HG02981 (cell line): ENCODE results near the gene TAS1R2.

Experiments
- ATAC-seq: cut with Tn5 transposase; IDR thresholded peaks from one replicate; pipeline ENCODE4 v1.9.1; 2021; ENCODE audit warnings: mild to moderate bottlenecking, moderate library complexity; ENCODE audit not compliant: unreplicated experiment

TAS1R2 gene

DNA sequence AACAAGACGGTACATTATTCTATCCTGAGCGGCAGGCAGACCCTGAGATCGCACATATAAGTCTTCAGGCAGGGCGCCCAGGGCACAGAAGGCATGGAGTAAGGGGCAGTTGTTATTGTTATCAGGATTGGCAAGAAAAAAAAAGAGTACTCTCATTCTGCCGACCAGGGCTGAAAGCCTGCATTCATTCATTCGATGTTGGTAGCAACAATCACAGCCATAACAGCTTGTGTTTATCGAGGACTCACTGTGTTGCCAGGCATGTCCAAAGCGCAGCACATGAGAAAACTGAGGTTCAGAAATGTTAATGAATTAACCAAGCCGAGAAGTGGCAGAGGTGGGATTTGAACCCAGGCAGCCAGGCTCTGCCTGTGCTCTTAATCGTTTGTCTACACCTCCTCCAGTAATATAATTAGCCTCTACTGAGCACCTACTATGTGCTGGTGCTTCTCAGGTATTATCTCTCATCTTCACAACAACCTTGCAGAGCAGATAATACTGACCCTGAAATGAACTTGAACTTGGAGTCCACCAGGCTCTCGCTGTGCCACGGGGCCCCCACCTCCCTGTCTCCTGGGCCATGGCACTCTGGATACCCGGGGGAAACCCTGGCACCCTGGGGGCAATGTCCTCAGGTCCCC is 56.2 kb downstream of the TAS1R2 start:
- ATAC-seq: no peak

DNA sequence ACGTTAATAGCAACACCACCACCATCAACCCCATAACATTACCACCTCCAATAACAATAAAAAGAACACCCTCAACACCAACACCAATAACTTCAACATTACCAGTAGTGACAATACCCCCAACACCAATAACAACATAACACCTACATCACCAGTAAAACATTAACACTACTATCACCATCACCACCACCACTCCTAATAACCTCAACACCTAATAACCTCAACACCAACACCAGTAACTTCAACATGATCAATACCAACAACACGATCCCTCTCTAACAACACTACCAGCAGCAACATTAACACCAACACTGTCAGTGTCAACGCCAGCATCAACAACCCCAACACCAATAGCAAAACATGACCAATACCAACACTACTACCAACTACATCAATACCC is 57.2 kb downstream of the TAS1R2 start:
- ATAC-seq: no peak

DNA sequence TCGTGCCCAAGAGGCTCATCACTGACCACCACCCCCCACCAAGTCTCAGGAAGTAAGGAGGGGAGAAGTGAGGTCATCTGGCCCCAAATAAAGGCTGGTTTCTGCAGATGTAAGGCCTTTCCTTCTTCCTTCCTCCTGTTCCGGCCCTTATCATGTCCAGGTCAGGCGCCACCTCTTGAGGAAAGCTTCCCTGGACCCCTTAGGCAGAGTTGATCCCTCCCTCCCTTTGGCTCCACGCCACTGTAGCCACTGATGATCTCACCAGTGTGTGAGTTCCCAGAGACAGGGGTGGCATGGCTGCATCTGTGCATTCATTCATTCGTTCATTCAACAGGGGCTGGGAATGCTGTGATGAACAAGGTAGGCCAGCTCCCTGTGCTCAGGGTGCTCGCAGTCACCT is 59.2 kb downstream of the TAS1R2 start:
- ATAC-seq: no peak

DNA sequence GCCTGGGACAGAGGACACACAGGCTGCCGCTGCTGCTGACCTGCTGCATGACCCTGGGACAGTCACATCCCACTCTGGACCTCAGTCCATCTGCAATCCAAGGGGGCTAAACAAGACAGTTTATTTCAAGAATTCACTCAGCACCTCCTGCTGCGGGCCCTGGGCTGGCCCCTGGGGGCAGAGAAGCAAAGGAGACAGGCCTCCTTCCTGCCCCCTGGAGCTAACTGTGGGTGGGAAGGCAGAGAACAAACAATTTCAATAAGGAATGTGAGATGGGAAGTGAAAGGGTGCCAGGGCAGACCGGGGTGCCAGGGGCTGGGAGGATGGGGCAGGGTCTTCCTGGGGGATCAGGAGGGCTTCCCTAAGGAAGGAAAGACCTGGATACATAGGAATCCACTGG is 60.0 kb downstream of the TAS1R2 start:
- no peak for ATAC-seq

DNA sequence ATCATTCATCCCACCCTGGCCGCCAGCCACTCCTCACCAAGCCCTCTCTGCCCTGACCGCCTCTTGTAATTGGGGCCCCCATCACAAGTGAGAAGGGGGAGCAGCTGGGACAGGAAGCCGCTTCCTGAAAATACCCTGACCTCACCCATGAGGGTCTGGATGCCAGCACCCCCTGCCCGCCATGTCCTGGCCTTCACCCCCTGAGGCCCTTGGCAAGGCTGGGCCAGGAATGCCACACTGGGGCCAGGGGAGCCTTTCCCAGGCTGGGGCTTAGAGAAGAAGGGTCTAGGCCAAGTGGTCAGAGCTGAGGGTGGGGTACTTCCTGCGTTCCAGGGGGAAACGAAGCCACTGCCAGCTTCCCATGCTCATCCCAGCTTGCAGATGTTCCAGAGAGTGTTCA is 60.5 kb downstream of the TAS1R2 start:
- no peak for ATAC-seq

DNA sequence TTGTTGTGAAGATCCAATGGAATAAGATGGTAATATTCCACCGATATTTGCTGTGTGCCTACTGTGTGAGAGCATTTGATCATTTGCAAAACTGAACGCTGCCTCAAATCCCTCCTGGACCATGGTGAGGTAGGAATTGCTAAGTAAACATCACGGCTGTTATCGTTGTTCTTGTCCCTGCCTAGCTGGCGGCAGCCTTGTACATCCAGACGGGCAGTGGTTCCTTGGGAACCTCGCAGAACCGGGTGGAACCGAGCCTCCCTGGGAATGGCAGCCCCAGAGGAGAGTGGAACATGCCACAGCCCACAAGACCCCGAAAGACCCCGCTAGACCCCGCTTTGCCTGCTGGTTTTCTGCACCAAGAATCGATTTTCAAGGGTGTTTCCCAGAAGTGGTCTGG is 60.9 kb downstream of the TAS1R2 start:
- no peak for ATAC-seq

DNA sequence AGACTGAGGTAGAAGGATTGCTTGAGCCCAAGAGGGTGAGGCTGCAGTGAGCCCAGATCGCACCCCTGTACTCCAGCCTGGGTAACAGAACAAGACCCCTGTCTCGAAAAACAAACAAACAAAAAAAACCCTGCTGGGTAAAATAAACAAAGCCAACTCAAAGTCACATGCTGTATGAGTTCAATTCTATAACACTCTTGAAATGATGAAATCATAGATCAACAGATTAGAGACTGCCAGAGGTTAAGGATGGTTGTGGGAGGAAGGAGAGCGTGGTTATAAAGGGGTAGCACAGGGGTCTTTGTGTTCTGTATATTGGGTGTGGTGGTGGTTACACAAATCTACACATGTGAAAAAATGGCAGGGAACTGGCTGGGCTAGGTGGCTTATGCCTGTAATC is 62.5 kb downstream of the TAS1R2 start:
- ATAC-seq: no peak

DNA sequence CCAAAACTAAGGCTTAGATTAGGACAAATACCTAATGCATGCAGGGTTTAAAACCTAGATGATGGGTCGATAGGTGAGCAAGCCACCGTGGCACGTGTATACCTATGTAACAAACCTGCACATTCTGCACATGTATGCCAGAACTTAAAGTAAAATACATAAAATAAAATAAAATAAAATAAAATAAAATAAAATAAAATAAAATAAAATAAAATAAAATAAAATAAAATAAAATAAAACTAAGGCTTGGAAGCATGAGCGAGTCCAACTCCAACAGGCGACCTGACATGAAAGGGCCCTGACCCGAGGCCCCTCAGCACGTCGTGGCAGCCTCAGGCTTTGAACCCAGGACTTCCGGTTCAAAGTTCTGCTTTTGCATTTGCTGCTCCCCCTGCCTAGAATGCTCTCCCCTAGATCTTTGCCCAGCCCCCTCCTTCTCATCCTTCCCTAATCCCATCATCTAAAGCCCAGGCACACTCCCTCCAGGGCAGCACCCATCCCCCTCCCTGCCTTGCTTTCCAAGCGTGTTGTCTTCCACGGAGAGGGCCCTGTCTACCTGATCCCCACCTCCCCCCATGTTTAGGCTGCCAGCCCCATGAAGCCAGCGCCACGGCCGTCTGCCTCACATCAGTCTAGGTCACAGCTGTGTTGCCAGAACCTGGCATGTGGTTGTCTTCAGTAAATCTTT is 64.3 kb downstream of the TAS1R2 start:
- no peak for ATAC-seq

DNA sequence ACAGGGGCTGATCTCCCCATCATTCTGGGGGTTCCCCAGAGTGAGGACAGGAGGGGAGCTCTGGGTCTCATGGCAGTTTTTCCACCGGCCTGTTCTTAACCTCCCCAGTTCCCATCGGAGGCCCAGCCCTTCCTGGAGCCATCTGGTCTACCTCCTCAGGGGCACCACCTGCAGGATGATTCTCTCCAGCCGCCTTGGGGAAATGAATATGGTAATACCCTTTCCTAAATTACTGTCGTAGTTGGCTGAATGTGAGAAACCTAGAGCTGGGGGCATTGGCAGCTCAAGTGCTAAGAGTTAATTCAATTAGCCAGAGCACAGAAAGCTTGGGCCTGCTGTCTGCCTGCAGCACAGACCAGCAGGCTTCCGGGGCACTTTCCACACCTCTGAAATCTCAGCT is 64.9 kb downstream of the TAS1R2 start:
- no peak for ATAC-seq

DNA sequence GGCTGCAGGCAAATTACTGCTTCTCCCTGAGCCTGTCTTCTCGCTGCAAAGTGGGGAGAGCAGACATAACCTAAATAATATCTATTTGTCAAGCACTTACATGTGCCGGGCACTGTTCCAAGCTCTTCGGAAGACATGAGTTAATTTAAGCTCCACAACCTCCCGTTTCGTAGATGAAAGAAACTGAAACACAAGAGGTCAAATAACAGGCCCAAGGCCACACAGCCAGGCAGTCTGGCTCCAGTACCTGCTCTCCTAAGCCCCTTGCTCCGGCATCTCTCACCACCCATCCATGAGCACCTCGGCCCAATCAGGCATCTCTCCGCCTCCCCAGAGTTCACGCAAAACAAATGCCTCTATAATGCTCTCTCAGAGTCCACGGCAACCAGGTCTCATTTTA is 65.4 kb downstream of the TAS1R2 start:
- ATAC-seq: no peak

DNA sequence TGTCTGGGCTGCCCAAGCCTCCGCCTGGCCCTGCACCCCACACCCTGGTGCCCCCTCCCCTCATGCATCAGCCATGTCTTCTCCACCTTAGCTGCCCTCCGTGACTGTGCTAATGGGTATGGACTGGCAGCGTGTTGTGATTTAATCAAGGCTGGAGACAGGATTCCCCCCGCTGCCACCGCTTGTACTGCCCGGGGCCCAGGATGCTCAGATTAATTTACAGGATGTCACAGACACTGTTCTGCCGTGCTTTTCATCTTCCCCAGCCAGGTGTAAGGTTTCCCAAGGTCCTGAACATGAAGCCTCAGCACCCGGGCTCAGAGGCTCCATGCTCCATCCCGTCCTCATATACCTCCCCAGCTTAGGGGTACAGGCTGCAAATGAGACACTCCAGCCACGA is 66.3 kb downstream of the TAS1R2 start:
- ATAC-seq: no peak

DNA sequence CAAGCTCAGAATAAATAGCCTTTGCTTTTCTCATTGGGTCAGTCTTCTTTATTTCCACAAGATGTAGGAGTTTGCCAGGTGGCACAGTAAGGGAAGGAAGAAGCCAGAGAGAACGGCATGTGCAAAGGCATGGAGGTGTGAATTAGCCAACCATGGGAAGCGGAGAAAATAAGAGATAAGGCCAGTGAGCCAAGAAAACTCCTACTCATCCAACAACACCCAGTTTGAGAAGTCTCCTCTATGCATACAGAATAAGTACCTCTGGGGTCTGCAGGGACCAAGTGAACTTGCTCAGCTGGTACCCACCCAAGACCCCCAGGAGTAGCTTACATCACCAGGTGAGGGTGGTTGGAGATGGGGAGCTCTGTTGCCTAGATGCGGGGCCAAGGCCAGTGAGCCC is 66.7 kb downstream of the TAS1R2 start:
- ATAC-seq: no peak
